GM21515 (cell line): ENCODE measurements around the gene DGCR6L.
"Not testable (repeated sequence)": the region's sequence is repeated elsewhere in the genome, so short reads cannot be mapped to it uniquely, and the experiment has no call there.

Source experiments
- ATAC-seq: cut with Tn5 transposase; IDR thresholded peaks from one replicate; pipeline ENCODE4 v1.9.1; 2021; ENCODE audit not compliant: unreplicated experiment

DGCR6L gene

GRCh38 chr22:20328569-20328930, 8.7 kb upstream of the DGCR6L start:
- not testable (repeated sequence) for ATAC-seq

- not testable (repeated sequence) for ATAC-seq
Measured at GRCh38 chr22:20325996-20326395, 6.1 kb upstream of the DGCR6L start.

DNA sequence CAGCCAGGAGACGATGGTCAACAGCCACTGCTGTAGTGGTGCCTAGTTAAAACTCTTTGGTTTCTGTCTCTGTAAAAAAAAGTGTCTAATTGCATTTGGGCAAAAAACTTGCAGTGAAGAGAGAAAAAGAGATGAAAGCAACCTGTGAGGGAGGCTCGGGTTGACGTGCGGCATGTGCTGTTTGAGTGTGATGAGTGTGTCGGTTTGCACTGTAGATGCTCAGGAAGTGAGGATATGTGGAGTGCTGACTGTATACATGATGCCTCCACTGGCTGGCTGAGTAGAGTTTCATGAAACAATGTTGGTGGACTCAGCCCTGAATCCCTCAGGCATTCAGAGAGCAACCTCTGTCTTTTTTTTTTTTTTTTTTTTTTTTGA, 4.3 kb upstream of the DGCR6L start:
- ATAC-seq = no peak

GRCh38 chr22:20321552-20322211, 1.8 kb upstream of the DGCR6L start:
- not testable (repeated sequence) for ATAC-seq

GRCh38 chr22:20320659-20321551, 1.0 kb upstream of the DGCR6L start:
- peak; percentile 2 for ATAC-seq

GRCh38 chr22:20319041-20319744, 667 bp downstream of the DGCR6L start:
- peak; percentile 12 for ATAC-seq

DNA sequence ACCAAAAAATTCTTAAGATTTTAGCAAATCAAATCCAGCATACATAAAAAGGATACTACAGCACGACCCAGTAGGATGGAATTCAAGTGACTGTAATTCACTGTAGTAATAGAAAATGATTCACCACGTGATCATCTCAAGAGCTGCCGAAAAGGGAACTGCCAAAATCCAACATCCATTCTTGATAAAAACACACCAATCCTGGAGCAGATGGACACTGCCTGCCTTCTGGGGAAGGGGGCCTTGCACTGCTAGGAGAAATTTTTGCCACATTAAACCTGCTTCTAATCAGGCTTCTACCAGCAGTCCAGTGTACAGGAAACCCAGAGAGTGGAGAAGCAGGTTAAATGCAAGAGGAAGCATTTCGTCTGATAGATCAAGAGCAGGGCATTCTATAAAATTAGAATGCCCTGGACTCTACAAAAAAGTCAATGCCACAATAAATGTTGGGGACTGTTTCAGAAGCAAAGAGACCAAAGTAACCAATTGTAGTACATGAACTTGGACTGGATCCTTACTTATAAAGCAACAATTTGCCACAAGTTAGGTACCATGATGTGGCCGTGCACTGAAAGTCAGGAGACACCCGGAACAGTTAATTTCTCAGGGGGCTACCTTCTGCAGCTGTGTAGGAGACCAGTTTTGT, 1.7 kb downstream of the DGCR6L start:
- ATAC-seq = not testable (repeated sequence)

GRCh38 chr22:20317402-20318042, 2.3 kb downstream of the DGCR6L start:
- ATAC-seq = not testable (repeated sequence)

DNA sequence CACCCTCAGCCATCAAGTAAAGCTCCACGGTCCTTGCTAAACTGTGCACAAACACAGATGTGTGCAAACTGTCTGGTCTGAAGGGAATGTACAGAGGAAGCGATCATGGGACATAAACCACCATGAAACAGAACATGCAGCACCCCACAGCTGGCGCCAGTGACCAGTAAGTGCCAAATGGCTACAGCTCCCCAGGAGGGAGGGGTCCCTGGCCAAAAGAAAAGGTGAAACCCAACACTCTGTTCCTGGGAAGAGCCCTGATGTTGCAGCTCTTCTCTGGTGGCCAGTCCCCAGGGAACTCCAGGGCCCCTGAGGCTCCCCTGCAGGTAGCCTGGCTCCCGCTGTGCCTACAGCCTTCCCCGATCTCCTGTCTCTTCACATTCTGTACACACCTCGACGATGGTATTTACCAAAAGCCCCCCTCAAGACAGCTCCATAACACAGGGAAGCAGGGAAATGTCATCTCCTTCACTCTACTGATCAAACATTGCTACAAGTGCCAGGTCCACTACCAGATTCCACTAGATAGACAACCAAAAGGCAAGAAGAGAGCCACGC, 2.9 kb downstream of the DGCR6L start:
- ATAC-seq = no peak

GRCh38 chr22:20316217-20316843, 3.5 kb downstream of the DGCR6L start:
- ATAC-seq = no peak

GRCh38 chr22:20315337-20316216, 4.3 kb downstream of the DGCR6L start:
- ATAC-seq = no peak

DNA sequence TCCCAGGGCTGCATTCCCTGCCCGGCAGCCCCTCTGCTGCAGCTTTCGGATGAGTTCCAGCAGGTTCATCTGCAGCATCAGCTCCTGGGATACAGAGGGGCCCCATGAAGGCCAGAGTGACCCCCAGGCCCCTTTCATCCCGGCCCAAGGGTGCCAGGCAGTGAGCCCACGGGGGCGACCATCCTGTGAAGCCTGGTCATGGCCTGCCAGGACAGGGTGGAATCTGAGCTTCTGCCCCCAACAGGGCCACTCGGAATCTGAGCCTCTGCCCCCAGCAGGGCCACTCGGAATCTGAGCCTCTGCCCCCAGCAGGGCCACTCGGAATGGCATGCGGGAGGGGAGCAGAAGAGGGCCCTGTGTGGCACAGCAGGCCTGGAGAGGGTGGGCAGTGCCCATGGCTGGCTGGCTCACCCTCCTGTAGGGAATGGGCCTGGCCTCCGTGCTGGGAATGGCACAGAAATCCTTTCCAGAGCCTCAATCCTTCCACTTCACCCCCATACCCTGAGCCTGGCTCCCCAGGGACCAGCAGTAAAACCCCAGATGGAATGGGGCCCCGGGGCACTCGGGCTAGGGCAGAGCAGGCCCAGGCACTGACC, 5.0 kb downstream of the DGCR6L start:
- not testable (repeated sequence) for ATAC-seq

DNA sequence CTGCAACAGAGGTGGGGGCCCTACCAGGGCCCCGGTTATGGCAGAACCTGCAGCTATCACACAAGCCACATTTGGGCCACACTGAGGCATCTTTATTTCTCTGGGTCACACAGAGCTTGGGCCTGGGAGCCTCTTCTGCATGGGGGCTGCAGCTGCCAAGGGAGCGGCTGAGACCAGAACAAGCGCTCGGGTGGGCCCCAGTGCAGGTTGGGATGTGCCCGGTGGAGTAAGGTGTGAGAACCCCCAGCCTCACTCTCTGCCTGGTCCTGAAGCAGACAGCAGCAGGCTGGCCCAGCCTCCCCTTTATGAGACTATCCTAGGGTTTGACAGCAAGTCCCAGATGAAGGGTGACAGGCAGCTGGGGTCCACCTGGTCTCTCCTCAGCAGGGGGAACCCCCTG, 5.7 kb downstream of the DGCR6L start:
- ATAC-seq = not testable (repeated sequence)

DNA sequence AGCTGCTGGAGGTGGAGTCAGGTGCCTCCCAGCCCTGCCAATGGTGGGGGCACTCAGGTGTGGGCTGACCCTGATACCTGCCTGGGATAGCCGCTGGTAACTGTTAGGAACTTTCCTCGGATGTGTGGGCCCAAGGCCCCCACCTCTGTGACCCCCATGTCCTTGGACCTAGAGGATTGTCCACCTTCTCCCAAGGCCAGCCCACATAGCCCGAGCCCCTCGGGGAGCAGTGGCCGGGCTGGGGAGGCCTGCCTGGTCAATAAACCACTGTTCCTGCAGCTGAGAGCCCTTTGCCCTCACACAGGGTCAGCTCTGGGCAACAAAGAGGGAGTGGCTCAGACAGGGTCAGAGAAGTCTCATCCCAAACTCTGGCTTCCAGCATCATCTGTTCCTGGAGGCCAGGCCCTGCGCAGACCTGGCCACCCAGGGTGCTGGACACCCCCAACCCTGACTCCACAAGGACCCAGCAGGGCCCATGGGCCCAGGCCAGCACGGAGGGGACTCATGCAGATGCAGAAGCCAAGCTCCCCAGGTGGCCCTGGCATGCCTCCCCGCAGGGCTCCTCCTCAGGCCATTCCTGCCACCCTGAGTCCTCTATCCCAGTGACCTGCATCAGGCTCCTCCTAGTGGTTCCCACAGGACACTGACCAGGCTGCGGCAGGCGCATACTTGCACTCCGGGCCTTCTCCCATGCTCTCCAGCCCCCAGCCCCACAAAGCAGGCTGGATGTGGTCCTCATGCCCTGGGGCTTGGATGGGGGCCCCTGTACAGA, 6.4 kb downstream of the DGCR6L start:
- ATAC-seq = not testable (repeated sequence)

GRCh38 chr22:20312396-20313191, 7.3 kb downstream of the DGCR6L start:
- no peak for ATAC-seq

GRCh38 chr22:20311249-20312062, 8.4 kb downstream of the DGCR6L start:
- ATAC-seq = not testable (repeated sequence)
